ENCODE results near the gene M1AP. TPM values are rescaled to one million over a fixed set of nuclear protein-coding genes. Genes with fewer than 3 reads are reported as not detected.
A peak's percentile ranks its signal among the peaks of the same experiment; 100 is the strongest.

Gene M1AP
- polyA plus RNA-seq, 1 of the 3 experiments (the other 2 are of a cell fraction), result 0.02 TPM

DNA sequence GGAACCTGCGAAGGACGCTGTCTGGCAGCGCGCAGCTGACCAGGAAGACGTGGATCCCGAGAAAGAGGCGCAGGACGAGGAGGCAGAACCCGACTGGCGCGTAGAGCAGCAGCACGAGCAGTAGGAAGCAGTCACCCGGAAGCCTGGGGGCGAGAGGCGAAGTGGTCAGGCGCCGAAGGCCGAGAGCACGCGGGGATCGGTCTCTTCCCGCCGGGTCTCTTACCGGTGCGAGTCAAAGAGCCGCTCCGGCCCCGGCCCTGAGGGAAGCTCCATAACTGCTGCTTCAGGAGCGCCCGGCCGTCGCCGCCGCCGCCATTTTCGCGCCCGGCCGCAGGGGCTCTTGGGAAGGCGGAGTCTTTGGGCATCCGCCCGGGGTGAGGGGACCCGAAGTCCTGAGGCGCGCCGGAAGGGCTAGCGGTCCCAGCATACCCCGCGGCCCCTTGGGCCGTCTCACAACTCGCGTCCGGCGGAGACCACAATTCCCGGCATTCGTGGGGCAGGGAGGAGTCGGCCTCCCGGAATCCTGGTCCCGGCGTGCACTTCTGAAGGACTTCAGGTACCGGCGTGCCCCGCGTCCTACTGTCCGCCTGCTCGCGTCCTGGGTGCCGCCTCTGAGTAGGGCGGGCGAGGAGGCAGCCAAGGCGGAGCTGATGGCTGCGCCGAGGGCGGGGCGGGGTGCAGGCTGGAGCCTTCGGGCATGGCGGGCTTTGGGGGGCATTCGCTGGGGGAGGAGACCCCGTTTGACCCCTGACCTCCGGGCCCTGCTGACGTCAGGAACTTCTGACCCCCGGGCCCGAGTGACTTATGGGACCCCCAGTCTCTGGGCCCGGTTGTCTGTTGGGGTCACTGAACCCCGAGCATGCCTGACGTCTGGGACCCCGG lies 118.5 kb downstream of the M1AP start, which contains the start of the genes AUP1 and HTRA2 (continued):
- TF ChIP-seq REST (IDR thresholded peaks at IDR 0.05; ENCODE audit: low read depth, low read length) (no peak), USF2 (IDR thresholded peaks at IDR 0.05; ENCODE audit: borderline replicate concordance, low read depth, low read length) (no peak), RAD21 (IDR thresholded peaks at IDR 0.05; ENCODE audit: low read length) (0 out of 2 replicates have a peak, but pooled peaks have one; percentile 4), YY1 (IDR thresholded peaks at IDR 0.05; ENCODE audit: low read depth) (peak; percentile 98), SIN3A (IDR thresholded peaks at IDR 0.05; ENCODE audit: borderline replicate concordance, low read depth, low read length) (peak; percentile 59; the same call in 1 of the 2 replicates), SMC3 (IDR thresholded peaks at IDR 0.05; ENCODE audit: low read depth, low read length) (no peak), RXRA (IDR thresholded peaks at IDR 0.05; ENCODE audit: borderline replicate concordance, low read depth) (no peak), NFIC (IDR thresholded peaks at IDR 0.05; ENCODE audit: borderline replicate concordance) (no peak), ELF1 (IDR thresholded peaks at IDR 0.05) (peak; percentile 91), TAF1 (IDR thresholded peaks at IDR 0.05; ENCODE audit: borderline replicate concordance, low read depth, low read length) (peak; percentile 95), JUND (IDR thresholded peaks at IDR 0.05) (0 out of 2 replicates have a peak, but pooled peaks have one; percentile 6), TEAD4 (IDR thresholded peaks at IDR 0.05; ENCODE audit: borderline replicate concordance, insufficient read depth) (no peak)
- TF ChIP-seq, protein P1, sequence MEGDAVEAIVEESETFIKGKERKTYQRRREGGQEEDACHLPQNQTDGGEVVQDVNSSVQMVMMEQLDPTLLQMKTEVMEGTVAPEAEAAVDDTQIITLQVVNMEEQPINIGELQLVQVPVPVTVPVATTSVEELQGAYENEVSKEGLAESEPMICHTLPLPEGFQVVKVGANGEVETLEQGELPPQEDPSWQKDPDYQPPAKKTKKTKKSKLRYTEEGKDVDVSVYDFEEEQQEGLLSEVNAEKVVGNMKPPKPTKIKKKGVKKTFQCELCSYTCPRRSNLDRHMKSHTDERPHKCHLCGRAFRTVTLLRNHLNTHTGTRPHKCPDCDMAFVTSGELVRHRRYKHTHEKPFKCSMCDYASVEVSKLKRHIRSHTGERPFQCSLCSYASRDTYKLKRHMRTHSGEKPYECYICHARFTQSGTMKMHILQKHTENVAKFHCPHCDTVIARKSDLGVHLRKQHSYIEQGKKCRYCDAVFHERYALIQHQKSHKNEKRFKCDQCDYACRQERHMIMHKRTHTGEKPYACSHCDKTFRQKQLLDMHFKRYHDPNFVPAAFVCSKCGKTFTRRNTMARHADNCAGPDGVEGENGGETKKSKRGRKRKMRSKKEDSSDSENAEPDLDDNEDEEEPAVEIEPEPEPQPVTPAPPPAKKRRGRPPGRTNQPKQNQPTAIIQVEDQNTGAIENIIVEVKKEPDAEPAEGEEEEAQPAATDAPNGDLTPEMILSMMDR (IDR thresholded peaks at IDR 0.05), result no peak

Data from SK-N-SH (cell line).